Stimulated activated CD4-positive, alpha-beta T cell treated with anti-CD3 and anti-CD28 coated beads, Interleukin-12 subunit alpha, Interleukin-12 subunit beta, amount 100 ng/mL, for 4 hours (primary cell): ENCODE measurements around the gene PRELP.
"Not testable (repeated sequence)": the region's sequence is repeated elsewhere in the genome, so short reads cannot be mapped to it uniquely, and the experiment has no call there.

ENCODE experiments used
- DNase-seq: peaks from one replicate; pipeline ENCODE4 v3.0.0-alpha.2; 2020

PRELP gene

GRCh38 chr1:203454986-203455471 lies 20.6 kb upstream of the PRELP start:
- DNase-seq = no peak

GRCh38 chr1:203455706-203456105 lies 19.9 kb upstream of the PRELP start:
- no peak for DNase-seq

GRCh38 chr1:203456577-203456976 lies 19.0 kb upstream of the PRELP start:
- DNase-seq = no peak

- DNase-seq = no peak
Measured at GRCh38 chr1:203458078-203458477, 17.5 kb upstream of the PRELP start.

- DNase-seq = no peak
Measured at GRCh38 chr1:203459671-203460201, 15.9 kb upstream of the PRELP start.

- DNase-seq = no peak
Measured at GRCh38 chr1:203461717-203462116, 13.9 kb upstream of the PRELP start.

GRCh38 chr1:203462143-203462542 lies 13.5 kb upstream of the PRELP start:
- DNase-seq = no peak

- DNase-seq = no peak
Measured at GRCh38 chr1:203462878-203463277, 12.7 kb upstream of the PRELP start.

- DNase-seq = no peak
Measured at GRCh38 chr1:203463469-203464062, 12.0 kb upstream of the PRELP start.

GRCh38 chr1:203464226-203464625 lies 11.4 kb upstream of the PRELP start:
- no peak for DNase-seq

- no peak for DNase-seq
Measured at GRCh38 chr1:203464743-203465142, 10.9 kb upstream of the PRELP start.

GRCh38 chr1:203465146-203465798 lies 10.3 kb upstream of the PRELP start:
- no peak for DNase-seq

- DNase-seq = no peak
Measured at GRCh38 chr1:203465948-203466347, 9.7 kb upstream of the PRELP start.

- not testable (repeated sequence) for DNase-seq
Measured at GRCh38 chr1:203466906-203467549, 8.6 kb upstream of the PRELP start.

- no peak for DNase-seq
Measured at GRCh38 chr1:203467550-203467921, 8.1 kb upstream of the PRELP start.

GRCh38 chr1:203468326-203468725 lies 7.3 kb upstream of the PRELP start:
- DNase-seq = no peak

GRCh38 chr1:203470240-203470639 lies 5.4 kb upstream of the PRELP start:
- no peak for DNase-seq

GRCh38 chr1:203471841-203472240 lies 3.8 kb upstream of the PRELP start:
- DNase-seq = no peak

- DNase-seq = no peak
Measured at GRCh38 chr1:203473281-203473680, 2.3 kb upstream of the PRELP start.

- no peak for DNase-seq
Measured at GRCh38 chr1:203473781-203474305, 1.8 kb upstream of the PRELP start.

- DNase-seq = no peak
Measured at GRCh38 chr1:203476216-203476814, 709 bp downstream of the PRELP start.

- DNase-seq = no peak
Measured at GRCh38 chr1:203477748-203478147, 2.1 kb downstream of the PRELP start.

- no peak for DNase-seq
Measured at GRCh38 chr1:203478231-203478630, 2.6 kb downstream of the PRELP start.
